Stimulated activated CD8-positive, alpha-beta memory T cell treated with anti-CD3 and anti-CD28 coated beads, Interleukin-4, amount 100 ng/mL, for 4 hours (primary cell): ENCODE data around the gene CD160.
"Not testable (repeated sequence)": the region's sequence is repeated elsewhere in the genome, so short reads cannot be mapped to it uniquely, and the experiment has no call there.

ENCODE experiments used
- DNase-seq, 2 donors: peaks; one replicate each; pipeline ENCODE4 v3.0.0-alpha.2; 2020; ENCODE audit warnings: low read depth in 2 of 2, low spot score in 1 of 2

The CD160 gene

GRCh38 chr1:145719230-145720079 lies at the start of gene CD160:
Gene CD160, plus strand, starts transcription at chr1:145719499. Its CDS starts 8,829 bp downstream, at chr1:145728328.
- DNase-seq, result no peak

- DNase-seq, result not testable (repeated sequence)
Measured at GRCh38 chr1:145670995-145671745, 48.1 kb upstream of the CD160 start.

GRCh38 chr1:145673217-145673616 lies 46.1 kb upstream of the CD160 start:
- not testable (repeated sequence) for DNase-seq

- DNase-seq, result not testable (repeated sequence)
Measured at GRCh38 chr1:145684858-145685257, 34.4 kb upstream of the CD160 start.

- not testable (repeated sequence) for DNase-seq
Measured at GRCh38 chr1:145686078-145686477, 33.2 kb upstream of the CD160 start.

- no peak for DNase-seq
Measured at GRCh38 chr1:145688328-145688727, 31.0 kb upstream of the CD160 start.

- no peak for DNase-seq
Measured at GRCh38 chr1:145688924-145689323, 30.4 kb upstream of the CD160 start.

GRCh38 chr1:145689922-145690321 lies 29.4 kb upstream of the CD160 start:
- DNase-seq, result no peak

GRCh38 chr1:145690587-145691558 lies 28.4 kb upstream of the CD160 start:
- DNase-seq, result peak; percentile 9 to 12

GRCh38 chr1:145692785-145693443 lies 26.4 kb upstream of the CD160 start:
- no peak for DNase-seq

GRCh38 chr1:145695821-145696629 lies 23.3 kb upstream of the CD160 start:
- DNase-seq, result no peak

- DNase-seq, result no peak
Measured at GRCh38 chr1:145696630-145696960, 22.7 kb upstream of the CD160 start.

GRCh38 chr1:145701306-145701862 lies 17.9 kb upstream of the CD160 start:
- DNase-seq, result no peak

GRCh38 chr1:145702052-145702451 lies 17.2 kb upstream of the CD160 start:
- DNase-seq, result no peak

GRCh38 chr1:145702826-145703225 lies 16.5 kb upstream of the CD160 start:
- no peak for DNase-seq

GRCh38 chr1:145705622-145706021 lies 13.7 kb upstream of the CD160 start:
- DNase-seq, result no peak

GRCh38 chr1:145706086-145706664 lies 13.1 kb upstream of the CD160 start:
- no peak for DNase-seq

- no peak for DNase-seq
Measured at GRCh38 chr1:145707183-145707867, 12.0 kb upstream of the CD160 start, which contains the start of gene PDZK1. Gene PDZK1, minus strand, starts transcription at chr1:145707368. Its CDS starts 19,347 bp downstream, at chr1:145688021.
